ENCODE results near the gene MCIDAS.

Gene MCIDAS

DNA sequence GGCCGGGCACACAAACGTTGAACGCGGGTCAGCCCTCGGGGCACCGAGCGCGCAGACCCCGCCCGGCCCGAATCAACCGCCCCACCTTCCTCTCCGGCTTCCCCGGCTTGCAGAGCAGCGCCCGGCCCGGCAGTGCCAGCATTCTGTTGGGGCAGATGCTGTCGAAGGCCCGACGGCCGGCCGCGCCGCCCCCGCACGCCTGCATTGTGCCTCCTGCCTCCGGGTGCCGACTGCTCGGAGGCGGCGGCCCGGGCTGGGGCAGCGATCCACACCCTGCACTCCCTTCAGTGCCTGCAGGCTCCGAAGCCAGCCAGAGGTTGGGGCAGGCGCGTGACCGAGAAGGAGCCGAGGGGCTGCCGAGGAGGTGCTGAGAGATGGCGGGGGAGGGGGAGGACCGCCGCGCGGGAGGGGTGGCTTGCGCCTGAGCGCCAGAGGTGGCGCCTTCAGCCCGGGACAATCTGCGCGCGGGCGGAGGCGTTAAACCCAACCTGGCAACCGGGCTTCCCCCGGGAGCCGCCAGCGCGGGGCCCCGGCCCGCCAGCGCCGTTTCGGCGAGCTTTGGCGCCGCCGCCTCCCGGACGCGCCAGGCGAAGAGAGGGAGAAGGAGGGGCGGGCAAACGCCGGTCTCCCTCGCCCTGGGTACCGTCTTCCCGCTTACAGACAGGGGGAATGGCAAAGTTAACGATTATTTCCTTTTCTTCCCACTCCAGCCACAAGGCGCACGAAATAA, at the start of gene MCIDAS:
TSS of gene MCIDAS (minus strand) at position 382 of the 730 bp plus-strand sequence. CDS start at position 205, 177 bp downstream.
- no peak for DNase-seq

DNA sequence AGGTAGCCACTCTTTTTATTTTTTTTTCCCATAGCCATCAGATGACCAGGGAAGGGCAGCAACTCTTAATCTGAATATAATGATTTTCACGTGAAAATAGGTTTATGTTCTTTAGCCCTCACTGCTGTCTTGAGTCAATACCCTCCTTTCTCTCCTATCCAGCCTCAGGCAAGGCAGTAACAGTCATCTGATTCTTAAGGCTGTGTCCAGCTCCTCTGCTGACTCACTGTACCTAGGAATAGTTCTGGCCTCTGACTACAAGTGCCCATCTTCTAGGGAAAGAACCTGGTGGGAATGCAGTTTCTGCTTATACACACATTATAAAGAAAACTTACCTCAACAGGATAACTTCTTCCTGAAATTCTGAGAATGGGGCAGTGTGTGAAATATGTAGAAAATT, 49.7 kb upstream of the MCIDAS start:
- no peak for DNase-seq

DNA sequence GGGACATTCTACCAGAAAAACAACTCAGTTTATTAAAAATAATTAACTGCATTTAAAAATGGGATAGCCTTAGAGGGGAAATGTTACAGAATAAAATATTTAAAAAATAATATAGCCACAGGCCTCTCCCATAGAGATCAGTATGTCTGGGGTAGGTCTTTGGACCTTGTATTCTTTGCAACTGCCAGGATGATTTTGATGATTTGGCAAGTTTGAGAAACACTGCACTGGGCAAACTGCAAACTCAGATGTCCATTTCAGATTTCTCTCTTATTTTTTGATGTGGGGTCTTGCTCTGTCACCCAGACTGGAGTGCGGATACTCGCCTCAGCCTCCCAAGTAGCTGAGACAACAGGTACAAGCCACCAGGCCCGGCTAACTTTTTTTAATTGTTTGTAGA, 31.2 kb upstream of the MCIDAS start:
- DNase-seq: no peak

DNA sequence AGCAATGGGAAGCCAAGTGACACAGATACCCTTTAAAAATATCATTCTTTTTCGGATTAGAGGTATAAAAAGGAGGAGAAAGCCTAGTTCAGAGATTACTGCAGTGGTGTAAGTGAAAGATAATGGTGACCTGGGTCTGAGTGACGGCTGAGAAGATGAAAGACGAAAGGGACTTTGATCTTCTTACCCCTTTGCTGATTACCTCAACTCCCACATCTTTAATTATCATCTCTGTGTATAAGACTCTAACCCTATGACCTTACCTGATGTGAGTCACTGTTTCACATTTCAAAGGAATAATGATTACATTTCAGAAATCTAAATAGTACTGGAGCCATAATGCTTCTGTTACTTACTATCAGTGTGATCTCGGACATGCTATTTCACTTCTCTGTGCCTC, 27.7 kb upstream of the MCIDAS start:
- DNase-seq: no peak

DNA sequence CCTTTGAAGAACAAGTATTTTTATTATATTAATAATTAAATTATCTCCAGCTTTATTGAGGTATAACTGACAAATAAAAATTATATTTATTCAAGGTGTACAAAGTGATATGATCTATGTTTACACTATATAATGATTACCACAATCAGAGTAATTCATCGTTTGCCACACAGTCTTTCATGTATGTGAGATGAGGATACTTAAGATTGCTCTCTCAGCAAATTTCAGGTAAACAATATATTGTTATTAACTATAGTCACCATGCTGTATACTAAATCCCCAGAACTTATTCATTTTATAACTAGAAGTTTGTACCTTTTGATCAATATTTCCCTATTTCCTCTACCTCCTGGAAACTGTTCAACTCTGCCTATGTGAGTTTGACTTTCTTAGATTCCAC, 22.9 kb upstream of the MCIDAS start:
- no peak for DNase-seq

DNA sequence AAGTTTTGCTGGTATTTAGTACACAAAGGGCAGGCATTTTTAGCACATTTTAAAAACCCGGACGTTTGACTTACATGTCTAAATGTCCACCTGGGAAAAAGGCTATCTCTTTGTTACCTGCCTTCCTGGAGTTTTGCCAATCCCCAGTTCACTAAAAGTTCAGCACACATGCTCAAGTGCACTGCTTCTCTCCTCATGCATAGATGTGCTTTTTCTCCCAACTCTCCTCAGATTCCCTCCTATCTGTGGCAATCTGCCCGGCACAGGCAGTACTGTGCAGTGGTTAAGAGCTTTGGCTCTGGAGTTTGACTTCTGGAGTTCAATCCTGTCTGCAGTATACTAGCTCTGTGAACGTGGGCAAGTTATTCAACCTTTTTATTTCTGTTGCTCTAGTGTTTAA, 14.6 kb upstream of the MCIDAS start:
- no peak for DNase-seq

DNA sequence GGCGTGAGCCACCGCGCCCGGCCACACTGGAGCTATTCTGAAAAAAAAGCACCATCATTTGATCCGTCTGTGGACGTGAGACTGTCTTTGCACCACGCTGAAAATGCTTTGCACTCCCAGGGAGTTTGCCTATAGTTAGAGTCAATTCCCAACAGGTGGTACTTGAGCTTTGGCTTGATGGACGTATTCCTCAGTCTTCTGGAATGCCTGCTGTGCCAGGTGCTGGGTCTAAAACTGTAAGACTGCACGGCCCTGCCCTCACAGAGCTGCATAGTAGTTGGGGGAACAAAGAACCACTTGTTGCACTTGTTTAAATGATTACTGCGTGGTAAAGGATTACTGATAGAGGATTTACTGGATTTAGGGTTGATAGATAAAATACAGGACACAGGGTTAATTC, 9.7 kb upstream of the MCIDAS start:
- no peak for DNase-seq

DNA sequence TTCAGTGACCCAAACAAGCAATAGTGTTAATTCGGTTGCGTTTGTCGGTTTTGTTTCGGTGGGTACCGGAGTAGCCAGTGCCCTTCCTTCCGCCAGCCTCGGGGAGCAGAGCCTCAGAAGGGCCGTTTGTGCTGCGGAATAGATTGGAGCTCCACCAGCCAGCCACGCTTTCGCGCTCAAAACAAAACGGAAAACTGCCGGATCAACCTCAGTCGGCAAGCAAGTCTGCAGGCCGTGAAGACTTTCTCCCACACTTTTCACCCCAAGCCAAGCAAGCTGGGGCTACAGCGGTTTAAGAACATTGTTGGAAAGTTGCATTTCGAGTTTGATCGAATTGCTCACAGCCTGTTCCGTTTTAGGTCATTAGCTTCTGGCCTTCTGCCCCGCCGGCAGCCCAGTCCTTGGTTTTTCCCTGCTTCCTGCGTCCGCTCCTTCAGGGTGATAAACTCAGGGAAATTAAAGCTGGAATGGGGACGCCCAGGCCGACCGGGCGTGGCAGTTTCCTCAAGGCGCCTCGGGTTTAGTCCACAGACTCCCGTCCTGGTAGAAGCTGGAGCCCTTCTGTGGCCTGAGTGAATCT, 7.1 kb upstream of the MCIDAS start:
- no peak for DNase-seq

DNA sequence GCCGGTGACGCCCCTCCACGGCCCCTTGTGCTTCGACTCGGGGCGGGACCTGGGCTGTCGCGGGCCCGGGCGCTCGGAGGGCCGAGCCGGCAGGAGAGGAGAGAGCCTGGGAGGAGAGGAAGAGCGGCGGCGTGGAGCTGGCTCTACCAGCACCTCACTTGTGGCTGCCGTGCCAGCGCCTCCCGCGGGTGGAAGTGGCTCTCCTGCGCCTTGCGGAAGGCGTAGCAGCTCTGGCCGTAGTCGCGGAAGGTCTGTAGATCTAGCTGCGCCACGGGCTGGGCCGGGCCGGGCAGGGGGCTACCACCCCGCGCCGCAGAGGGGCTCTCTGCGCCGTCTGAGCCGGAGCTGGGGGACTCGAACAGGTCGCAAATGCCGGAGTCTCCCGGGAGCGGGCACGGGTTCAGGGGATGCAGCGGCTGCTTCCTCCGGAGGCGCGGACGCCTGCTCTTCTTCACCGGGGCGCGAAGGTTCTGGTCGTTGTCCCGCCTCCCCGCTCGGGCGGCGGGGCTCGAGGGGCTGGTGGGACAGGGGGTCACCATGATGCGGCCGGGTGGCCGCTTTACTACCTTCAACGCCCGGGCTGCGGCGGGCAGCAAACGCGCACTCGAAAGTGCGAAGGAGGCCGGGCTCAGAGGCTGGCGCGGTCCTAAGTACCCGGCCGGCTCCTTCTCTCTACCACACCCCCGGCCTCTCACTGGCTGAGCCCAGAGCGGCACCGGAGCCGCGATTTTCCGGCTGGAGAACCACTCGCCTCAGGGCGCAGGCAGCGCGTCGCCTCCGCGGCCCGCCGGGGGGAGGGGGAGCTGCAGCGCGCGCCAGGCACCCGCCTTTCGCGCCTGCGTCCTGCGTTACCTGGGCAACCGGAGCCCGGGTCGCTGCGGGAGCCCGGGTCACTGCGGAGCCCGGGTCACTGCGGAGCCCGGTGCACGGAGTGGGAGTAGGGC, 6.1 kb upstream of the MCIDAS start, which contains the start of gene CCNO:
TSS of gene CCNO (minus strand) at position 624 of the 944 bp plus-strand sequence. CDS start at position 539, 85 bp downstream.
- no peak for DNase-seq

DNA sequence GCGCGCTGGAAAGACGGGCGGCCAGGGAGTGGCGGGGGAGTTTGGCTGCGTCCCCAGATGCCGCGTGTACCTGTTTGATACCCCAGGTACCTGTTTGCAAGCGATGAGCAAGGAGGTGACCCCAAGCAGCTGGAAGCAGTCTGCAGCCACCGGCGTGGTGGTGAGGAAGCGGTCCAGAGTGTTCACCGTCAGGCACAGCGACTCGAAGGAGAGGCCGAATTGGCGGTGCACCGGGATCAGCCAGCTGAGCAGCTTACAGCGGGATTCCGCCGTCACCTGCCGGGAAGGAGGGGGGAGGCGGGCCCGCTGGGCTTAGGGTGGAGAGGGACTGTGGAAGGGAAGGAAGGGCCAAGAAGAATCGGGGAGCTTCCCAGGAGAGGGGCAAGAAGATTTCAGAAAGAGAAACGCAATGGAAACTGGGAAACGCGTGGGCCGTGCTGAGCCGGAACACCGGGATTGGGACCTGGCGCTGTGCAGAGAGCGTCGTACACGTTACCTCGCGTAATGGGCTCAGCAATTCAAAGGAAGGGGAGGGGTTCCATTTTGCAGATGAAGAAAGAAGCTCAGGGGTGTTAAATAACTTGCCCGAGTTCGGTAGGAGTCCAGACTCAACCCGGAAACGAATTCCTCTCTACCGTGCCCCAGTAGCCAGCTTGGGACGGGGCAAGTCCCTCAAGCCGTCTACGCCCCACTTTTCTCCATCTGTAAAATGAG, 5.3 kb upstream of the MCIDAS start:
- DNase-seq: no peak

DNA sequence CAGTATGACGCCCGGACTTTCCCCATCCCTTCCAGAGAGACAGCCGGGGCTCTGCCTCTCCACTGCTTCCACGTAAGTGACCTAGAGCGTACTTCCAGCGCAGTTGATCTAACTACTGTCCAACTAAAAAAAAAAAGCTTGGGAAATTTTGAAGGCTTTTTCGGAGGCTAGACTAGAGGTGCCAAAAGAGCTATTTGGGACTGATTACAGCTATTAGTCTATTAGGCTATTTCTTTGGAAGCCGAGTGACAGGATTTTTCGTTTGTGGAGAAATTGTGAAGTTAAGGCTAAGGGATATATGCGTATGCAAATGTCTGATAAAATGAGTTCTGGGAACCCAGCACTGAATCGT, 4.8 kb upstream of the MCIDAS start:
- no peak for DNase-seq

DNA sequence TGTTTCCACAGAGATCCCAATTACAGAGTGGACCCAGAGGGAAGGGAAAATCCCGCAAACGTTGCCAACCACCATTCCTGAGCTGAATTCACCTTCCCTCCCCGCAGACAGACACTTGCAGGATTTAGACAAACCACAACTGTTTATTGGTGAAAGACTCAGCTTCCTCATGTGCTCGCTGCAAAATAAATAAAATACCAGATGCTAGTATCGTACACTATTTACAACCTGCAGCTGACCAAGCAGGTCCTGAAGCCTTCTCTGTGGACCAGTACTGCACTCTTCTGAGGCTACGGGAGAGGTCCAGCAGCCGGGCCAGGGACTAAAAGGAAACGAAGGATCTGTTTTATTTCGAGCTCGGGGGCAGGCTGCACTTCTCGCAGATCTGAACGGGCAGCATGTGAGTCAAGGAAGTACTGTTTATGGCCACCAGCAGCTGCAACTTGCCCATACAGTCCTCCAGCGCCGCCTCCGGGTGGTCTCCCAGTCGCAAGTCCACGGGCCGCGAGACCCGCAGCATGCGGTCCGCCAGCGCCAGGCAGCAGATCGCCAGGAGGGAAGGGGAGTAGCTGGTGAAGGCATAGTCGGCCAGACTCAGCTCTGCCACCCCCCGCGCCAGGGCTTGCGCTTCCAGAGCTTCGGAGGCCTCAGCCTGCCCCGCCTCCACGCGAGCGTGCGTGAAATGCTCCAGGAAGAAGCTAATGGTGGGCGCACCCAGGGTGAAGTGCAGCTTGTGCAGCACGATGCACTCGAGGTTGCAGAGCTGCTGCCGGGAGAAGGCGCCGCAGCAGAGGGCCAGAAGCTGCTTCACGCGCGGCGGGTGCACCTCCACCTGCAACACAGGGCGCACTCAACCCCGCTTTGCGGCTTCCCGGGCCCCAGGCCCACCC, 4.2 kb upstream of the MCIDAS start:
- no peak for DNase-seq

DNA sequence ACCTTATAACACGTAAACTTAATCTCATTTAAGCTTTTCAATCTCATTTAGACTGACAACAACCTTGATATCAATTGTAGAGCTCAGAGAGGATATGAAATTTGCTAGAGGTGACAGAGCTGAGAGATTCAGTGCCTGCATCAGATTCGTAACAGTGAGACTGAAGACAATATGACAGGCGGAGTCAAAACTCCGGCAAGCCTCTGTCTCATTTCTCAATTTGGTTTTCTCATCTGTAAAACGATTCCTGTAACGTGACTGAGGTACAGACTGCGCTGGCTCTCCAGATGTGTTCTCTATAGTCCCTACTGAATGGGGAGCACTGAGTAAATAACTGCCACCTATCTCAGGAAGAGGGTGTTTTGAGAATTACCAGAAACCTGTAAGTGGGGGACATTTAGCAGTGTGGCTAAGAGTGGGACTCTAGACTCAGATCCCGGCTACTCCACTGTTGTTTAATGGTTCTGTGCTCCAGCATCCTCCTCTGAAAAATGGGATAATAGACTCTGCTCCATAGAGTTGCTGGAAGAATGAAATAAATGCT, 3.0 kb upstream of the MCIDAS start:
- DNase-seq: no peak

DNA sequence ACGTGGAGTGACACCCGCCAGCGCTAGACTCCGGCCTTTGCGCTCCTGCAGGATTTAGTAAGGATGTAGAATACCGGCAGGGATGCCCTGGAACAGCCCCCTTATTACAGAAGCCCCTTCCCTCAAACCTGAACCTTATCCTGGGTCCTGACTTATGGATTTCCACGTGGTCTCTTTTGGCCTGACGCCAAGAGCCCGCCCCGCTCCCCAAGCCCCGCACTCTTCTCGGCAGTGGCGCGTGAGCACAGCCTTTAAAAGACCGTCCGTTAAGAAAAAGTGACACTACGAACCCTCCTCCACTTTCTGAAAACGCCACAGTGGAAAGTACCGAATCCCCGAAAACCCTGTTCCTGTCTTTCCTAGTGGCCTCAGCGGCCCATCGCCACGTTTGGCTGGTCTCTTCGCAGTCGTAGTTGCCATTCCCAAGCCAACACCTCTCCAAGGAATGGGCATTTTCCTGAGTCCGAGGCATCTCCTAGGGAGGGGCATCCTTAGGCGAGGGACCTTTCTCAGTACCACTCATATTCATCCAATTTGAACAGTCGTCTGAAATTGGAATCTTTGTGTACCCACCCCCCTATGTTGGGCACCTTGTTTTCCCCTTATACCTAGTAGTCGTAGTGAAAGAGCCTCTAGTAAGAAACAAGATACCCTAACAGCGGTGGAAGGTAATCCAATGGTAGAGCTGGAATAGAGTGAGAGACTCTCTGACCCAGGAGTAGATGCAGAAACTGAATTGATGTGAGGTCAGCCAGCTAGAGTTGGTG, 732 bp upstream of the MCIDAS start:
- no peak for DNase-seq

DNA sequence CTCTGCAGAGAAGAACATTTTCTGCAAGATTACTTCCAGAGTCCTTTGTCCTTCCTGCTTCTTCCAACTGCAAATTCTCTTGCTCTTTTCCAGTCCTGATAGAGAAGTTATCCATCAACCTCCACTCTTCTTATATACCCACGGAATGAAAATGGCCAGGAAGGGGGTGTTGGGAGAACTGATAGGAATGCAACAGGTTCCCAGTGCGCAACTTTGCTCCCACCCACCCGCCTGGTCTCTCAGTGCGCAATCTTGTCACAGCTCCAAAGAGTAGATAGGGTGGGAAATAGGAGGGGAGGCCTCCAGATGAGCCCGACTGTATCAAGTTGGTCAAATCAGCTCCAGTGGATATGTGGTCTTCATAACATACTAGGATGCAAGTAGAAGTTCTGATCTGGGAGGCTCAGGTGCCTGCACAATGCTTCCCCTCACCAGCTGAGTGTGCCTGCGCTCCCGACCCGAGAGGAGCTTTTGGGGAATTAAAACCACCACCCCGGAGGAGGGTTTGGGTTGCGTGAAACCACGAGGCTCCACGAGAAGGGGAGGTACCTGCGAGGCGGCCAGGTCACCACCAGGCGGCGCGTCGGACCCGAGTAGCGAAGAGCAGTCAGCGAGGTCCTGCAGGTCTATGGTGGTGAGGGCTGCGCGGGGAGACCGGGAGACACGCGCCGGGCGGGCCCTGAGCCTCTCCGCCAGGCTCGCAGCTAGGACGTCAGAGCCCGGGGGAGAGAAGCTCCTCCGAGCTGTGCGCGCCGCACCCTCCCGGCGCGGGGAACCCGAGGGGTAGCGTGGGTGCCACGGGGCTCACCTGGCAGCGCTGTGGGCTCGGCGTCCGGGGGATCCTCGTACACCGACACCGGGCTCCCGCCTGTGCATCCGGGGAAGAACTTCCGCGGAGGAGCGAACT, 835 bp downstream of the MCIDAS start:
- DNase-seq: peak; percentile 15

DNA sequence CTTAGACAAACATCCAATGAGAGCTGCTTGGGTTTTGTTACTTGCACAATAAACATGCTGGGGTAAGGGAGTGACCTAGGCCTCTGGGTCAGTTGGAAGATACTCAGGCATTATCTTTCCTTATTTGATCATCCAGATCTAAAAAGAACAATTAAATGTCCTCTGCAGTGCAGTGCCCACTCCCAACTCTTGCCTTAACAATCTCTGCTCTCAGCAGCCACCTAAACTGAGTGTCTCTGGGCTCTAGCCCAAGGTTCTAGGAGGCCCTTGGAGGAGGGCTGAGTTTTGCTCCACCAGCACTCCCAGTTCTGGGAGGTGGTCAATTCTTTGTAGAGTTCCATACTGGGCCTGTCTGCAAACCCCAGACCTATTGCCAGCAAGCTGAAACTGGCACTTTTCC, 1.8 kb downstream of the MCIDAS start:
- DNase-seq: no peak

DNA sequence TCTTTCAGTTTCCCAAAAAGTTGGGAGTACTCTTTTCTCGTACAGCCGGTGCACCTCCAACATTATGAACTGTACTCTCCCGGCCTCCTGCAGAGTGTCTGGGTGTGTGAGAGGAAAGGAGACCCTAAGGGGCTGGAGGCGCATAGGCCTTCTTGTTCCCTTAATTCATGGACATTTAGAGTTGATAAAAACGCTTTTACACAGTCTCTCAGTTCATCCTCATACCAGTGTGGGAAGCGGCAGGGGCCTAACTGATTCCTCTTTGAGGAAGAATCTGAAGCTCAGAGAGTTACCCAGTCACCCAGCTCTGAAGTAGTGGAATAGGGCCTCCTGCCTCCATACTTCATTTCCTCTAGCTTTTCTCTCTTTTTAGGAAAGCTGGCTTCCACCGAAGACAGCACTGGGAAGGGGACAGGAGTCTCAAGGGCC, 3.3 kb downstream of the MCIDAS start:
- DNase-seq: no peak

DNA sequence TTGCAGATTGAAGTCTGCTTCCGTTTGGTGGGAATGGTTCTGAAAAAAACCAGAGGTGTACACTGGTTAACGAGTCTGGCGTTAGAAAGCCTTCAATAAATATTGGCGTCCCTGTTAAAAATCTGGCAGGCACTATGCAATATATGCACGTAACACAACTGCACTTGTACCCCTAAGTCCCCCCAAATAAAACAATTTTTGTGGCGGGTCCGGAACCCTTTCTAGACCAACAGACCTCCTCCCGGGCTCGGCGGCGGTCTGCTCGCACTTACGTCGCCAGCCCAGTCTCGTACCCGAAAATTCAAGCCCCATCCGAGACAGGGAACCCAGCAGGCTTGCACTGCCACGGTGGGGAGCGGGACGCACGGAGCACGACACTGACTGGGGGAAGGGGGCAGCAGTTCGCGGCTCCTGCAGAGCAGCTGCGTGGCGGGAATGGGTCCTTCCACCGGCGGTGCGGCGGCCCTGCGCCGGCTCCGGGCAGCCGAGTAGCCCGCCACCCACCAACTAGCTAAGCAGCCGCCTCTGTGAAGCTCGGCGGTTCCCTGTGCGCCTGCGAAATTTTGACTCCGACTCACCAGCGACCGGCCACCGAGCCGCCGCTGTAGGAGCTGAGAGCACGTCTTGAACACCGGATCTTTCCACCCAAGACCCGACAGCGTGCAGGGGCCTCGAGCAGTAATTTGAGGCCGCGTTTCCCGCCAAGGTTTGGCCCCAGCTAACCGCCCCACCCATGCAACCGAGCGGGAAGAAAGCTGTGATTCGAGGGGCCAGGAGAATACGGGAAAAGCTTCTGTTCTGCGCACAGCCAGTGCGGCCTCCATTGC, 3.9 kb downstream of the MCIDAS start:
- no peak for DNase-seq

Data from NCI-H526 treated with DMSO at 0.1 percent for 48 hours (cell line).